KMS-11 (cell line): ENCODE measurements around the gene AKAP14.

Source experiments
- H2AFZ ChIP-seq: fragments of 200-600 bp; sonication (generic); 2 replicates; pipeline ENCODE4 v1.6.1; 2016; ENCODE audit warnings: antibody characterized with exemption, mixed run types, low read depth
- H3K27ac ChIP-seq: fragments of 200-600 bp; sonication (generic); 2 replicates; pipeline ENCODE4 v1.6.1; 2016; ENCODE audit warnings: mild to moderate bottlenecking, mixed run types
- H3K27me3 ChIP-seq: fragments of 200-600 bp; sonication (generic); 2 replicates; pipeline ENCODE4 v1.6.1; 2017; ENCODE audit warnings: mild to moderate bottlenecking, low read depth, mixed run types, moderate library complexity; ENCODE audit not compliant: insufficient read depth
- H3K36me3 ChIP-seq: fragments of 200-600 bp; sonication (generic); 2 replicates; pipeline ENCODE4 v1.6.1; 2017; ENCODE audit warnings: mild to moderate bottlenecking, mixed run types; ENCODE audit not compliant: insufficient read depth
- H3K4me1 ChIP-seq: fragments of 200-600 bp; sonication (generic); 2 replicates; pipeline ENCODE4 v1.6.1; 2016; ENCODE audit warnings: mild to moderate bottlenecking, low read depth, mixed run types; ENCODE audit not compliant: poor library complexity, severe bottlenecking
- H3K4me2 ChIP-seq: fragments of 200-600 bp; sonication (generic); 2 replicates; pipeline ENCODE4 v1.7.0; 2016; ENCODE audit warnings: mild to moderate bottlenecking, mixed run types
- H3K4me3 ChIP-seq: fragments of 200-600 bp; sonication (generic); IDR thresholded peaks from 2 replicates; pipeline ENCODE4 v1.6.1; 2017; ENCODE audit warnings: low read depth, low read length, mixed read lengths; ENCODE audit not compliant: insufficient read depth
- H3K79me2 ChIP-seq: fragments of 200-600 bp; sonication (generic); 2 replicates; pipeline ENCODE4 v1.6.1; 2016; ENCODE audit warnings: low read depth, mixed run types; ENCODE audit not compliant: insufficient read depth
- H3K9ac ChIP-seq: fragments of 200-600 bp; sonication (generic); 2 replicates; pipeline ENCODE4 v1.6.1; 2016; ENCODE audit warnings: mild to moderate bottlenecking, mixed run types
- H4K20me1 ChIP-seq: fragments of 200-600 bp; sonication (generic); 2 replicates; pipeline ENCODE4 v1.6.1; 2016; ENCODE audit warnings: mild to moderate bottlenecking, mixed run types; ENCODE audit not compliant: insufficient read depth
- CTCF ChIP-seq: fragments of 200-600 bp; sonication (generic); conservative IDR thresholded peaks from 2 replicates; pipeline ENCODE4 v1.6.1; 2017; ENCODE audit warnings: low read depth, mild to moderate bottlenecking, antibody characterized with exemption, low read length, moderate library complexity, mixed read lengths

The AKAP14 gene

GRCh38 chrX:119871245-119871598 is 24.5 kb upstream of the AKAP14 start:
- H3K4me1 ChIP-seq = peaks cover 17% of the 10 kb centered on the region
- peaks cover 58% of the 10 kb centered on the region for H3K79me2 ChIP-seq
- peak overlapping the region; percentile 94; the same call in 1 of the 2 replicates for H3K4me2 ChIP-seq
- H3K27me3 ChIP-seq = no peaks in the 10 kb centered on the region
- no peaks in the 10 kb centered on the region for H4K20me1 ChIP-seq
- peak overlapping the region; percentile 80 for H3K27ac ChIP-seq
- H2AFZ ChIP-seq = peak overlapping the region; percentile 55
- H3K36me3 ChIP-seq = no peaks in the 10 kb centered on the region
- peak overlapping the region; percentile 77 for H3K9ac ChIP-seq
- TF ChIP-seq CTCF = no peak
- no peak overlapping the region for H3K4me3 ChIP-seq

GRCh38 chrX:119871599-119872395 is 23.9 kb upstream of the AKAP14 start, which contains the start of the genes NDUFA1 and RNF113A:
Gene NDUFA1 (plus strand): TSS chrX:119871832. CDS start chrX:119871912, 80 bp downstream.
Gene RNF113A (minus strand): TSS chrX:119871733. CDS start chrX:119871613, 120 bp downstream.
- Histone ChIP-seq H4K20me1 (no peaks in the 10 kb centered on the region), H3K79me2 (peaks cover 58% of the 10 kb centered on the region), H3K27ac (peak within 1 kb of the TSS; percentile 80), H3K36me3 (no peaks in the 10 kb centered on the region), H2AFZ (peak within 1 kb of the TSS; percentile 55), H3K27me3 (no peaks in the 10 kb centered on the region), H3K4me1 (peaks cover 17% of the 10 kb centered on the region), H3K4me3 (no peak within 1 kb of the TSS), H3K4me2 (peak within 1 kb of the TSS; percentile 94), H3K9ac (peak within 1 kb of the TSS; percentile 77)
- no peak for TF ChIP-seq CTCF

- peaks cover 15% of the 10 kb centered on the region; the same call in 1 of the 2 replicates for H3K79me2 ChIP-seq
- H3K36me3 ChIP-seq = no peaks in the 10 kb centered on the region
- H3K27ac ChIP-seq = no peak overlapping the region
Measured at GRCh38 chrX:119878740-119879139, 17.0 kb upstream of the AKAP14 start.

GRCh38 chrX:119880076-119880475 is 15.6 kb upstream of the AKAP14 start:
- peak overlapping the region; percentile 5; the same call in 1 of the 2 replicates for H3K4me2 ChIP-seq
- peaks cover 4% of the 10 kb centered on the region; the same call in 1 of the 2 replicates for H3K79me2 ChIP-seq
- no peaks in the 10 kb centered on the region for H4K20me1 ChIP-seq
- no peaks in the 10 kb centered on the region for H3K36me3 ChIP-seq
- no peak overlapping the region for H2AFZ ChIP-seq
- H3K9ac ChIP-seq = no peak overlapping the region
- no peak overlapping the region for H3K4me3 ChIP-seq
- TF ChIP-seq CTCF = no peak
- no peaks in the 10 kb centered on the region for H3K27me3 ChIP-seq
- peak overlapping the region; percentile 55 for H3K27ac ChIP-seq
- H3K4me1 ChIP-seq = peaks cover 27% of the 10 kb centered on the region

More at GRCh38 chrX:119878740-119879139, 17.0 kb upstream of the AKAP14 start:
- H4K20me1 ChIP-seq = no peaks in the 10 kb centered on the region
- no peak overlapping the region for H3K4me3 ChIP-seq
- no peaks in the 10 kb centered on the region for H3K27me3 ChIP-seq
- H3K4me2 ChIP-seq = no peak overlapping the region
- no peak overlapping the region for H2AFZ ChIP-seq
- TF ChIP-seq CTCF = no peak
- no peak overlapping the region for H3K9ac ChIP-seq
- peaks cover 27% of the 10 kb centered on the region for H3K4me1 ChIP-seq
